GM10847 (cell line): ENCODE data around the gene CADM4.

Experiments used
- POLR2A ChIP-seq: IDR thresholded peaks from 2 replicates; pipeline ENCODE4 v1.6.1; 2011; ENCODE audit not compliant: insufficient read length; ENCODE audit errors: extremely low read depth

The CADM4 gene

DNA sequence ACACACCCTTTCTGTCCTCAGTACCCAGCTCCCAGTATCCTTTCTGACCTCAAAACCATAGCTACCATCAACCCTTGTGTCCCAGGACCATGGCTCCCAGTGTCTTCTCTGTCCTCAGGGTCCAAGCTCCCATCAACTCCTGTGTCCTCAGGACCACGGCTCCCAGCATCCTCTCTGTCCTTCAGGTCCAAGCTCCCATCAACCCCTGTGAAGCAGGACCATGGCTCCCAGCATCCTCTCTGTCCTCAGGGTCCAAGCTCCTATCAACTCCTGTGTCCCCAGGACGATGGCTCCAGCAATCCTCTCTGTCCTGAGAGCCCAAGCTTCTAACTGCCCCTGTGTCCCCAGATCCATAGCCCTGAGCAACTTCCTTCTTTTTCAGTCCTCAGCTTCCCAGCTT, 1.7 kb upstream of the CADM4 start:
- TF ChIP-seq POLR2A = no peak

DNA sequence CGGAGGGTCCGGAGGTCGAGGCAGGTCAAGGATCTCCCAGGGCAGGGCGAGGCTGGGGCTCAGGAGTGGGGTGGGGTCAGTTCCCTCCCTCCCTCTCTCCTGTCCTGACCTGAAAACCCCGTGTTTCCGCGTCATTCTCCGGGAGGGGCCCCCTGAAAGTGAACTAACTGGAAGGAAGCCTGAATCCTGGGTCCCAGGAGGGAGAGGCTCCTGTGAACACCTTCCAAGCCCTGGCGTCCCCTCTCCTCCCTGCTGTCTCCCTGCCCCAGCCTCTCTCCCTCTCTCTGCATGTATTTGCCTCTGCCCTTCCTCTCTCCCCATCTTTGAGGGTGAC, 741 bp upstream of the CADM4 start:
- no peak for TF ChIP-seq POLR2A

DNA sequence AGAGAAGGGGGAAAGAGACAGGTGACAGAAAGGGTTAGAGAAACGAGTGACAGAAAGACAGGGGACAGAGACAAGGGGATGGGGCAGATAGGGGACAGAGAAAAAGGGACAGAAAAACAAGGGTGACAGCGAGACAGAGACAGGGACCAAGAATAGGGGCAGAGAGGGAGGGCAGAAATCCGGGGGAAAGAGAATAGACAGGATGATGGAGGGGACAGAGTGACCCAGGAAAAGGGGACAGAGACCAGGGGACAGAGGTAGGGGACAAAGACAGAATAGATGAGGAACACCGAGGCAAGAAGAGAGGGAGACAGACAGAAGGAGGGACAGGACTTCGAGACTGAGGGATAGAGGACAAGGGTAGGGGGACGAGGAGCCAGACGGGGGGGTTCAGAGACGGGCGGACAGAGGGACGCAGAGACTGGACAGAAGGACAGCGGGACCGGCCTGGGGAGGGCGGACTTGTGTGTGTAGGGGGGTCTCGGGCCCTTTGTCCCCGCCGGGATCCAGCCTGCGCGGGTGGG, 593 bp downstream of the CADM4 start:
- TF ChIP-seq POLR2A = no peak

DNA sequence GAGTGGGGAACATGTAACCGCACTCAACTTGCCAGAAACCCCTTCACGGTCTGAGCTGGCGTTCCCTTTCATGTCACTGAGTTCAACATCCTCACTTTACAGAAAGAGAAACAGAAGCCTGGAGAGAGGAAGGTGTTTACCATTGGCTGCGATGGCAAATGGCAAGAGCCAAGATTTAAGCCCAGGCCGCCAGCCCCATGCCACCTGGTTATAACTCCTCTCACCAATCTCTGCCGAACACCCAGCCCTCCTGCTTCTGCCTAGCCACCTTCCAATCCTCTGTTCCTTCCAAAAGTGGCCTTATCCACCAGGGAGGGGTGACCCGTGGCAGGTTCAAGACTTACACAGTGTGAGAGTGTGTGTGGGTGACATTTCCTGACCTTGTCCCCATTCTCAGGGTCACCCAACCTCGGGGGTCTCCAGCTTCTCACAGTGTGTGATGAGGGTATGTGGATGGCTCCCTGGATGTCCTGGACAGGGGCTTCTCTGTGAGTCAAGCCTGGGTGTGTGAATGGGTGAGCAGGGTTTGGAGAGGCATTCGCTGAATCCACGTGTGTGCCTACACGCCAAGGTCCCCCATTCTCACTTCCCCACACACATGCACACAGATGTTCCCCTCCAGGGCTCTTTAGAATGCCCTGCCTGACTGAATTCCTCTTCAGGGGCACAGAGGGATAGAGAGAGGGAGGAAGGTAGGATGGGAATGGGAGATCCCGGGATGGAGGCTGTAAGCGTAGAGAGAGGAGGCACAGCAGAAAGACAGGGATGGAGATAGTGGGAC, 1.2 kb downstream of the CADM4 start:
- no peak for TF ChIP-seq POLR2A

DNA sequence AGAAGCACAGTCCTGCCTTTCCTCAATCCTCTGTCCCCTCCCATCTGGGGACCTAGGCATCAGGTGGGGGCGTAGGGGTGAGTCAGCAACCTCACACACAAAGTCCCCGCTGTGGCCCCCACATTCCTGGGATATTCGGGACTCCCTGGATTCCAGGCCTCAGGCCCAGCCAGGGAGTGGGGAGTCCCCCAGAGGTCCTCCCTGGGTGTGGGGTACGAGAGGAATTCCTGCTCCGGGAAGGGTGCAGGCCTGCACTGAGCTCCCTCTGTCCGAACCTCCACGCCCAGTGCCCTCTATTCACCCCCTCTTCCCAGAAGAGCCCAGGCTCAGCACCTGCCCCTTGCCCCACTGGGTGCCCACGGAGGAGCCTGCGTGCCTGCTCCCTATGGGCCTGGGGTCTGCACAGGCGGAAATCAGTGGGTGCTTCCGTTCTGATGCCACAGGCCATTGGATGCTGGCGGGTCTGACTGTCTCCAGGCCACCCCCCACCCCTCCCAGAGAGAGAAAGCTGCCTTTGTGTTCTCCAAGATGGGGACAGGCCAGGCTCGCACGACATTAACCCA, 3.4 kb downstream of the CADM4 start:
- no peak for TF ChIP-seq POLR2A

DNA sequence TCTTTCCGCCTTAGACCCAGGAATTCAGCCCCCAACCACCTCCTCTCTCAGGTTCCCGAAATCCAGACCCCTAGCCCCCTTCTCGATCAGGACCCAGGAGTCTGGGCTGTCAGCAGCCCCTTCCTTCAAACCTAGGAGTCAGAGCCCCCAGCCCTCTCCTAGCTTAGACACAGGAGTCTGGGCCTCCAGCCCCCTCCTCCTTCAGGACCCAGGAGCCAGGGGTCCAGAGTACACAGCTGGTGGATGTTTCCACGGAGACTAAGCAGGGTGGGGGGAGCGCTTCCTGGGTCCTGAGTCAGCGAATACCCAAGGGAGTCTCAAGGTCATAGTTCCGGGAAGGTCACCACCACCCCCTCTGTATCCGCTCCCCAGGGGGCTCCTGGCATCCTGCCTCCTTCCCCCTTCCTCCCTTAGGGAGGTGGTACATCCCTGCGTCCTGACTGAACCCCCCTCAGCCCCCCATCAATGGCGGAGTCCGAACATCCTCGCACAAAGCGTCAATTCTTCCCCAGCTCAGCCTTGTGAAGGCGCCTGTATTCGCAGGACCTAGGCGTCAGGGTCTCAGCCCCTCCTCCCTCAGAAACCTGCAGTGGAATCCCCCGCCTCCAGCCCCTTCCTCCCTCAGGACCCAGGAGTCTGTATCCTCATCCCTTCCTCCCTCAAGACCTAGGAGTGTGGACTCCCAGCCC, 4.6 kb downstream of the CADM4 start:
- TF ChIP-seq POLR2A = no peak

DNA sequence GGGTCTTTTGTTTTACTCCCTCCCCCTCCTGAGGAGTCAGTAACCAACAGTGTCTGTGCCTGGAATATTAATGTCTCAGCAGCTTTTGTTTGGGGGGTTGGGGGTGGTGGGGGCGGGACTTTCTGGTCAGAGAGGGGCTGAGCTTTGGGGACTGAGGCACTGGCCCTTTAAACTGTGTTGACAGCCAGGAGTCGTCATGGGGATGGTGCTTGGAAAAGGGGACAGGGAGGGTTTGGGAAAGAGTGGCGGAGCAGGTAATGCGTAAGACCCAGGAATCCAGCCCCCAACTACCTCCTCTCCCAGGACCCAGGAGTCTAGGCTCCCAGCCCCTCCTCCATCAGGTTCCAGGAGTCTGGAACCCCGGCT, 5.2 kb downstream of the CADM4 start:
- TF ChIP-seq POLR2A = no peak

DNA sequence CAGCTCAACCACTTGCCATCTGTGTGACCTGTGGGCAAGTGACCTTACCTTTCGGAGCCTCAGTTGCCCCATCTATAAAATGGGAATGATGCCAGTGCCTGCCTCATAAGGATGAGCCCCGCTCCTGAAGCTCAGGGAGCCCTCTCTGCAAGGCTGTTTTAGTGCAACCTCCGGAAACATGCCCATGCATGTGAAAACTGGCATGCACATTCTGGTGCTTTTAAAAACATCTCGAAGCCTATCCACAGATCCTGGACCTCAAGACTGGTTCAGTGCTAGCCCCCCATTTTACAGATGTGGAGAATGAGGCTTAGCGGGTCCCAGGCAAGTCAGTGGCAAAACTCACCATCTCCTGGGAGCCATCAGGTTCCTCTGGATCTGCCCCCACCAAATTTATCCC, 5.6 kb downstream of the CADM4 start:
- no peak for TF ChIP-seq POLR2A

DNA sequence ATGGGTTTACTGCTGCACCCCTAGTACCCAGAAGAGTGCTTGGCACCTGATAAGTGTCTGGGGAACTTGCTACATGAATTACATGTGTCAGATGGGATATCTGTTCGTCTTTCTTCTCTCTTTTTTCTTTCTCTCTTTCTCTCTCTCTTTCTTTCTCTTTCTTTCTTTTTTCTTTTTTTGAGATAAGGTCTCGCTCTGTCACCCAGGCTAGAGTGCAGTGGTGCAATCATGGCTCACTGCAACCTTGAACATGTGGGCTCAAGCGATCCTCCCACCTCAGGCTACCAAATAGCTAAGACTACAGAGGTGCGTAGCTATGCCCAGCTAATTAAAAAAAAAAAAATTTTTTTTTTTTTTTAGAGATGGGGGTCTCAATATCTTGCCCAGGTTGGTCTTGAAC, 6.1 kb downstream of the CADM4 start:
- no peak for TF ChIP-seq POLR2A

DNA sequence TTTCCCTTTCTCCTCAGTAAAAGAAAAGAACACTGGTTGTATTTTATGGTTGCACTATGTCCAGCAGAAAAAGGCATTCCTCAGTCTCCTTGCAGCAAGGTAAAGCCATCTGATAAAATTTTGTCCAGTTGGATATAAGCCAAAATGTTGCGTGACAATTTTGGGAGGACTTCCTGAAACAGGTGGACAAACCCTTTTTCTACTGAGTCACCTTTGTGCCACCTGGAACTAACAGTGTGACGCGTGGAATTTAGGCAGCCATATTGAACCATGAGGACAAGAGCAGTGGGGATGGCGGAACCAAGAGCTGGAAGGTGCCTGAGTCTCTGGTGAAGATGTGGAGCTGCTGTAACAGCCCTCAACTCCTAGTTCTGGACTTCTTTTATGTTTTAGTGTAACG, 8.2 kb downstream of the CADM4 start:
- TF ChIP-seq POLR2A = no peak

DNA sequence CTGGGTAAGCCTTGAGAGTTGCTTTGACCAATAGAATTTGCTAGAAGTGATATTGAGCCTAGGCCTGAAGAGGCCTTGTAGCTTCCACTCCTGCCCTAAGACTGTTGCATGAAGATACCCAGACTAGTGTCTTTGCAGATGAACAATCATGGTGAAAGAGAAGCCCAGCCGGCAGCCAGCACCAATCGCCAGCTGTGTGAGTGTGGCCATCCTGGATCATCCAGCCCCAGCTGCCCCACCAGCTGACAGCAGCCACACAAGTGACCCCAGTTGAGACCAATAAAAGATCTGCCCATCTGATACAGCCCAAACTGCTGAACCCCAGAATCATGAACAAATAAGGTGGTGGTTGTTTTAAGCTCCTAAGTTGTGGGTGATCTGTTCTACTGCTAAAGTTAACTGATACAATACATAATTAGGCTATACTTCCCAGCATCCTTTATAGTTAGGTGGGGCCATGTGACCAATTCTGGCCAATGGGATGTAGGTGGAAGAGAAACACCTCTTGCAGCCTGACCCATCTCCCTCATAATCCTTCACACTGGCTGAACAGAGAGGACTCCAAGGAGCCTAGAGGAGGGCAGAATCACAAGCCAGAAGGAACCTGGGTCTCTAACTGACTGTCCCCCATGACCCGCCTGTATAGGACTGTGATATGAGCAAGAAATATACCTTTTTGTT, 10.9 kb downstream of the CADM4 start:
- TF ChIP-seq POLR2A = no peak

DNA sequence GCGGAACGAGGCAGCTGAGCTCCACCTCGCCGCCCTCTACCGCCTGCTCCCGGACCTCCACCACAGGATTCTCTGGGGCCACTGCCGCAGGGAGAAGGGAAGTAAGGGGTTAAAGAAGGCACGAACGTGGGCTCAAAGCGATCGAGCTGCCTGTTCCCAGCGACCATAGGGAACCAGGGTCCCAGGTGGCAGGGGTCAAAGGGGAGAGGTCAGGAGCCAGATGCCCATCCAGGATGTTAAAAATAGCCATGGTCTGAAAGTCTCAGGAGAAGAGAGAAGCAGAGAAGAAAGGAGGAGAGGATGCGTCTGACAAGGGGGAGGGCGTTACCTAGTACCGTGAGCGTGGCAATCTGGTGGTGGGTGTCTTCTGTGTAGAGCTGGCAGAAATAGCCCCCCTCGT, 12.8 kb downstream of the CADM4 start:
- TF ChIP-seq POLR2A = no peak

DNA sequence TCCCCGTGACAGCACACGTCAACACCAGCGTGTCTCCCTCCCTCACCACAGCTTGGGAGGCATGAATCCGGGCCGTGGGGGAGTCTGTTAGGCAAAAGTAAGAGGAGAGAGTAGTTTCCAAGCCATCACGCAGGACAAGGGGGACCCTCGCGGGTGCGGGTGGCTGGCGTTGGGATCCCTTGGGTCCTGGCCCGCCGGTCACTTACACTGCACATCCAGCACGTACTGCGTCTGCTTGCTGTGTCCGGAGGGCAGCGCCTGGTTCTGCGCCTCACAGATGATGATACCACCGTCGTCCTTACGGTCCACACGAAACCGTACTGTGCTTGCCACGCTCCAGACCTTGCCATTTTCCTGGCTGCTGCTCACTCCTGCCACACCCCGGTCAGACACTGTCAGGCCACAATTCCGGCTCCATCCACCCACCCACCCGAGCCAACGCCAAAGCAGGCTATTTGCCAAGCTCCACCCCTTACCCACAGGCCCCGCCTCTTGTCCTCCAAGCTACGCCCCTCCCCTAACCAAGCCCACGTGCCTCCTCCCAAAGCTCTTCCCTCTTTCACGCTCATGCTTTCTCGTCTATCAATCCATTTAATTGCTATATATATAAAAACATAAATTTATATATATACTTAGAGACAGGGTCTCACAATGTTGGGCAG, 13.6 kb downstream of the CADM4 start:
- TF ChIP-seq POLR2A = no peak

DNA sequence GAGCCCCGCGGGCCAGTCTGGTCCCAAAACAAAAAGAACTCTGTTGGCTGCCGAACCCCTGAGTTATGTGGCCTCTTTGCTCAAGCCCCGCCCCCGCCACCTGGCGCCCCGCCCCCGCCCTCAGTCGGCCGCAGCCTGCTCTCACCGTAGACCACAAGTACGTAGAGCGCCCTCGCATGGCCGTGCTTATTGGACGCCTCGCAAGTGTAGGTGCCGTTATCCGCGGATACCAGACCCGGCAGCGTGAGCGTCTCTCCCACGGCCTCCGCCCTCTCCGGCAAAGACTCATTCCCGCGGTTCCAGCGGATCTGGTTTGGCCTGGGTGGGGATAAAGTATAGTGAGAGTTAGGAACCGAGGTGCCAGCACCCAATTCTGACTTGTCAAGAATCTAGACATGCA, 14.7 kb downstream of the CADM4 start:
- no peak for TF ChIP-seq POLR2A

DNA sequence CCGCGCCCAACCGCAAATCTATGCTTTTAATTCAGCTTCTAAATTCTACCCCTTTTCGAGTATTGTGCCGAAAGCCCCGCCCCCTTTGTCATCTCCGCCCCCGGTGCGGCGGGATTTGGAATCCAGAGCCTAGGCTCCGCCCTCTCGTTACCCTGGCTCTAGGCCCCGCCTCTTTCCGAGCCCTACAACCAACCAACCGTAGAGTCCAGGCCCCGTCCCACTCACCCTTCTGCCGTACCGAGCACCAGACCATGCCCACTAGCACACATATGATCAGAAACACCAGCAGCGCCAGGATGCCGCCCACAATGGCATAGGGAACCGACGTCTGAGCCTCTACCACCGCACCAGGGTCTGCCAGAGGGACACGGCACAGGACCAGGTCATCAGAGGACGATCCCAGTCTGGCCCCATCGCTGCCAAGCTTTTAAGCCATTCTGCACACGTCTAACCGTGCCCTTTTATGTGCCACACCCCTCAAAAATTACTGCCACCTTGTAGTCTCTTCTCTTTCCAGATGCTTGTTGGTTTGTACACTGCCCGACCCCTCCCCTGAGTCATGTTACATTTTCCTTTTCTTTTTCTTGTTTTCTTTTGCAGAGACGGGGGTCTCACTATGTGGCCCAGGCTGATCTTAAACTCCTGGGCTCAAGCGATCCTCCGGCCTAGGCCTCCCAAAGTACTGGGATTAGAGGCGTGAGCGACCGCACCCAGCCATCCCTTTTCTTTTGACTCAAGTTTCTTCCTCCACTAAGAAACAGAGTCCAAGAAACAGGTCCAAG, 15.6 kb downstream of the CADM4 start:
- TF ChIP-seq POLR2A = no peak
